C4-2B (cell line): ENCODE measurements around the gene CDH15.

Source experiments
- CTCF ChIP-seq: fragments of 450-650 bp; conservative IDR thresholded peaks from 2 replicates; pipeline ENCODE4 v1.5.1; 2017; ENCODE audit warnings: mild to moderate bottlenecking
- ZFX ChIP-seq: fragments of 450-650 bp; IDR thresholded peaks from 2 replicates; pipeline ENCODE4 v1.6.1; 2017

GRCh38 chr16:89143201-89143741 is 28.3 kb upstream of the CDH15 start:
- TF ChIP-seq CTCF, result no peak
- no peak for TF ChIP-seq ZFX
